ENCODE data around the gene SLC1A3.

Gene SLC1A3

GRCh38 chr5:36659411-36659810 is 53.0 kb downstream of the SLC1A3 start:
- no peaks in the 10 kb centered on the region for H3K27me3 ChIP-seq (ENCODE audit: insufficient read depth, low read depth)
- no peak for TF ChIP-seq CTCF (conservative IDR thresholded peaks at IDR 0.05; ENCODE audit: low read depth, low read length)
- no peak overlapping the region for H3K4me2 ChIP-seq
- no peaks in the 10 kb centered on the region for H4K20me1 ChIP-seq (ENCODE audit: insufficient read depth)
- H3K79me2 ChIP-seq (ENCODE audit: insufficient read depth, low read depth) = no peaks in the 10 kb centered on the region
- peaks cover 18% of the 10 kb centered on the region for H3K4me1 ChIP-seq (ENCODE audit: low read depth, poor library complexity, severe bottlenecking)
- H3K27ac ChIP-seq = no peak overlapping the region
- H2AFZ ChIP-seq (ENCODE audit: low read depth) = no peak overlapping the region
- no peak overlapping the region for H3K9ac ChIP-seq
- H3K4me3 ChIP-seq (IDR thresholded peaks at IDR 0.05; ENCODE audit: insufficient read depth, low read depth, low read length) = no peak overlapping the region
- H3K36me3 ChIP-seq (ENCODE audit: insufficient read depth) = no peaks in the 10 kb centered on the region

DNA sequence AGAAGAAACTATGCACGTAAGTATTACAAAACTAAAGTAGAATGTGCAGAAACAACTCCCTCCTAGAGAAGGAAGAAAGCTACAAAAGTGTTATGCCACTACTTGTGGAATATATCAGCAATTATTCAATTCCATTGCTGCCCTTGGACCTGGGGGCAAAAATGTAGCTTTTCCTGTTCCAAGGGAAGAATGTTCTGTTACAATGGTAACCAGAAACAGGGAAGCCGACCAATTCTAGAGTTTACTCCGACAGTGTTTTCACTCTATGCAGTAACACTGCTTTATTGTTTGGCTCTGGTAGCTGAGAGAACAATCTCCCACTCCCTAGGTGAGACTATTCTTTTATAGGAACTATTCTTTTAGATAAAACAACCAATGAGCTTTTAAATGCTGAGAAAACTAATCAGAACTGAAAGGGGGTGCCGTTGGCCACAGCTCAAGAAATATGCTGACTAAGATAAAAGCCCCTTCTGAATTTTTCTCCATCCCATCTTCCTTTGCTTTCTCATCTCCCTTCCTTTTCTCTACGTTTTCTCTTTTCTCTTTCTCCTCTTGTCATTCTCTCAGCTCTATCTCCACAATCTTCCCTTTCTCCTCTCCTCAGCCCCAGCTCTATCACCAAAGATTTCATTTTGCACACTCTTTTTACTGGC is 54.1 kb downstream of the SLC1A3 start:
- TF ChIP-seq CTCF (conservative IDR thresholded peaks at IDR 0.05; ENCODE audit: low read depth, low read length) = no peak
- Histone ChIP-seq H3K79me2 (ENCODE audit: insufficient read depth, low read depth) (no peaks in the 10 kb centered on the region), H3K4me2 (no peak overlapping the region), H3K4me1 (ENCODE audit: low read depth, poor library complexity, severe bottlenecking) (peaks cover 7% of the 10 kb centered on the region), H3K4me3 (IDR thresholded peaks at IDR 0.05; ENCODE audit: insufficient read depth, low read depth, low read length) (no peak overlapping the region), H4K20me1 (ENCODE audit: insufficient read depth) (no peaks in the 10 kb centered on the region), H2AFZ (ENCODE audit: low read depth) (no peak overlapping the region), H3K9ac (no peak overlapping the region), H3K27ac (no peak overlapping the region), H3K36me3 (ENCODE audit: insufficient read depth) (no peaks in the 10 kb centered on the region), H3K27me3 (ENCODE audit: insufficient read depth, low read depth) (no peaks in the 10 kb centered on the region)

DNA sequence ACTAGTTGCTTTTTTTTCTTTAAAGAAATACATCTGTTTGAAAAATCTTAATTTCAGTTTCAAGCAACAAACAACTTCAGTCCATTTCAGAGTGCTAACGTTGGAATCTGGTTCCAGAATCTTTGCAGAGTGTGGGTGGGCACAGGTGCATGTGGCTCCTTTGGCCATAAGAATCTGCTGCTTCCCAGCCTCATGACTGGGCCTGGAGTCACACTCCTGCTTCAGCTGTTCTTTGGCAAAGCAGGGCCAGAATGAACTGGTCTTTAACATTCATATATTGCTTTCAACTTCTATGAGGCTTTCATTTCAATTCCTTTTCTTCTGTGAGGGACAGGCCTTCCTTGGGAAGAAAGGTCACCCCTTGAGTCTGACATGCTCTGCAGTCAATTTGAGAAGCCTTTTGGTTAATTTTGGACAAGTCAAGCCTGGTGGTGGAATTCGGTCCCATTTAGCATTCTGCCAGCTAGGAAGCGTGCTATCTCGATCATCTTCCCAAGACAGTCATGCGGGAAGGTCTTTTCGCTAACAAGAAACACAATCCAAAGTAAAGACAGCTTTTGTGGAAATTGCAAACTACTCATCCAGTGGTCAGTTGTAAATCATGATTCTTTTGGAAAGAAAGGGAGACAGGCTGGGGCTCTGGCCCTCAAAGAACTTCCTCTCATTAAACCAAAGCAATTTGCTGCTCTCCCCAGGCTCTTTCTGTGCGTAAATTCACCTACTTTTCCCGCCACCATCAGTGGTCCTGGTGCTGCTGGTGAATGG is 55.2 kb downstream of the SLC1A3 start:
- Histone ChIP-seq H4K20me1 (ENCODE audit: insufficient read depth) (no peaks in the 10 kb centered on the region), H3K9ac (no peak overlapping the region), H3K4me2 (no peak overlapping the region), H3K27me3 (ENCODE audit: insufficient read depth, low read depth) (no peaks in the 10 kb centered on the region), H3K4me1 (ENCODE audit: low read depth, poor library complexity, severe bottlenecking) (no peaks in the 10 kb centered on the region), H2AFZ (ENCODE audit: low read depth) (no peak overlapping the region), H3K79me2 (ENCODE audit: insufficient read depth, low read depth) (no peaks in the 10 kb centered on the region), H3K36me3 (ENCODE audit: insufficient read depth) (no peaks in the 10 kb centered on the region), H3K27ac (no peak overlapping the region), H3K4me3 (IDR thresholded peaks at IDR 0.05; ENCODE audit: insufficient read depth, low read depth, low read length) (no peak overlapping the region)
- TF ChIP-seq CTCF (conservative IDR thresholded peaks at IDR 0.05; ENCODE audit: low read depth, low read length) = no peak

- H3K4me1 ChIP-seq (ENCODE audit: low read depth, poor library complexity, severe bottlenecking) = no peaks in the 10 kb centered on the region
- no peak overlapping the region for H3K27ac ChIP-seq
- H3K4me3 ChIP-seq (IDR thresholded peaks at IDR 0.05; ENCODE audit: insufficient read depth, low read depth, low read length) = no peak overlapping the region
- no peak overlapping the region for H3K4me2 ChIP-seq
- H2AFZ ChIP-seq (ENCODE audit: low read depth) = no peak overlapping the region
- no peaks in the 10 kb centered on the region for H4K20me1 ChIP-seq (ENCODE audit: insufficient read depth)
- no peak overlapping the region for H3K9ac ChIP-seq
- H3K79me2 ChIP-seq (ENCODE audit: insufficient read depth, low read depth) = no peaks in the 10 kb centered on the region
- no peaks in the 10 kb centered on the region for H3K36me3 ChIP-seq (ENCODE audit: insufficient read depth)
- TF ChIP-seq CTCF (conservative IDR thresholded peaks at IDR 0.05; ENCODE audit: low read depth, low read length) = no peak
- H3K27me3 ChIP-seq (ENCODE audit: insufficient read depth, low read depth) = no peaks in the 10 kb centered on the region
These were observed 56.0 kb downstream of the SLC1A3 start for GRCh38 chr5:36662291-36662851.
